HG03521 (cell line): ENCODE data around the gene IL17B.

Source experiments
- ATAC-seq: cut with Tn5 transposase; IDR thresholded peaks from one replicate; pipeline ENCODE4 v1.9.1; 2021; ENCODE audit warnings: mild to moderate bottlenecking, moderate library complexity; ENCODE audit not compliant: unreplicated experiment

IL17B gene

DNA sequence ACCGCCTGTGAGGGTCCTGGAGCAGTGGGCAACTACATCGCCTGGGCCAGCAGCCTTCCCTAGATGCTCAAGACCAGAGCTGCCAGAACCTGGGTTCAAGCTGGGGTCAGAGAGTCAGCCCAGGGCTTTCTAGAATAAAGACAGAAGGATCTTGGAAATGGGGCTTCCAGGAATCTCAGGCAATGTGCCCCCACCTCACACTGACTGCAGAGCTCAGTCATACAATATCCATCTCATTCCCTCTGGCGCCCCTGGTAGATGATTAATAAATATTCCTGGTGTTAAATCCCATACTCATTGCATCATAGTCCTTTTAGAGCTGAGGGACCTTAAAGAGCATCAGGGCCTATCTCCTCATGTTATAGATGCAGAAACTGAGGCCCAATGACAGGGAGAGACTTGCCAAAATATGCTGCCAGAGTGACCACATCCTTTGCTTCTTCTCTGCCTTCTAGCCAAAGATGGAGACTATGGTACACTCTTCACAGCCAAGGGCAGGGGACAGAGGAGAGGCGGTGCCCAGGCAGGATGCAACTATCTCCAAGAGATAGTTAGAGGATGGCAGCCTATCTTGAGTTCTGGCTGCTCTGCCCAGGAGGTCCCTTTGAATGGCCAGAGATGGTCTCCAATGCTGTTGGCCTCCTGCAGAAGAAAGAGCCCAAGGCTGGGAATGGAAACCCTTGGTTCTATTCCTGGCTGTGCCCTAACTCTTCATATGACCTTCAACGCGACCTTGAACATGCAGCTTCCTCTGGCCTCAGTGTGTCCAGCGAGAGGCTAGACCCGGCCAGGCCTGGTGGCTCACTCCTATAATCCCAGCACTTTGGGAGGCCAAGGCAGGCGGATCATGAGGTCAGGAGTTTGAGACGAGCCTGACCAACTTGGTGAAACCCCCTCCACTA is 36.2 kb upstream of the IL17B start:
- no peak for ATAC-seq

- ATAC-seq: no peak
Observed at GRCh38 chr5:149414405-149415065, 35.4 kb upstream of the IL17B start.

- ATAC-seq: no peak
Observed at GRCh38 chr5:149413477-149414210, 34.6 kb upstream of the IL17B start.

DNA sequence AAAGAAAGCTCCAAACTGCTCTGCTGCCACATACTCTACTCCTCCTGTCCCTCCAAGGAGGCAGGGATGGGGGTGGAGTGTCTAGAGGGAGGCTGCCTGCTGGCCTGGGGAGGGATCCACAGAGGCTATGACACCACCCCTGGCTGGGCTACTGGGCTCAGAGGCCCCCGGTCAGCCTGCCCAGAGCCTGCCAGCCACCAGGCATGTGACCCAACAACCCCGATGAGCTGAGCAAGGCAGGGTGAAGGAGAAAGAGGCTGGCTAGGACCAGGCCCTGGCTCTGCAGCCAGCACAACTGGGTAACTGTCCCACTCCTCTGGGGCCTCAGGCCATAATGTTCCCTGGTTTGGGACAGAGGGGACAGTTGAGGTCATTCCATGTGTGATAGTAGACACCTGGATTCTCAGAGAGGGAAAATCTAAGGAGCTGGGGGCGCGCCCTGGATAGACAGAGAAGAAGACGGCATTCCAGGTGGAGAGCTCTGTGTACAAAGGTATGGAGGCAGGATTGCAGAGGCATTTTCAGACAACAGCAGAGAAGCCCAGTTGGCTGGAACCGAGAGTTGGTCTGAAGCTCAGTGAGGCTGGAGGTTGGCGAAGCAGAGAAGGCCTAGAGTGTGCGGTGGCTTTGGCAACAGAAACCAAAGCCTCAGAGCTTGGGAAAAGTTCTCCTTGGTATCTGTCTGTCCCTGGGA is 33.8 kb upstream of the IL17B start:
- ATAC-seq: no peak

GRCh38 chr5:149411738-149412519 is 32.8 kb upstream of the IL17B start:
- ATAC-seq: no peak

DNA sequence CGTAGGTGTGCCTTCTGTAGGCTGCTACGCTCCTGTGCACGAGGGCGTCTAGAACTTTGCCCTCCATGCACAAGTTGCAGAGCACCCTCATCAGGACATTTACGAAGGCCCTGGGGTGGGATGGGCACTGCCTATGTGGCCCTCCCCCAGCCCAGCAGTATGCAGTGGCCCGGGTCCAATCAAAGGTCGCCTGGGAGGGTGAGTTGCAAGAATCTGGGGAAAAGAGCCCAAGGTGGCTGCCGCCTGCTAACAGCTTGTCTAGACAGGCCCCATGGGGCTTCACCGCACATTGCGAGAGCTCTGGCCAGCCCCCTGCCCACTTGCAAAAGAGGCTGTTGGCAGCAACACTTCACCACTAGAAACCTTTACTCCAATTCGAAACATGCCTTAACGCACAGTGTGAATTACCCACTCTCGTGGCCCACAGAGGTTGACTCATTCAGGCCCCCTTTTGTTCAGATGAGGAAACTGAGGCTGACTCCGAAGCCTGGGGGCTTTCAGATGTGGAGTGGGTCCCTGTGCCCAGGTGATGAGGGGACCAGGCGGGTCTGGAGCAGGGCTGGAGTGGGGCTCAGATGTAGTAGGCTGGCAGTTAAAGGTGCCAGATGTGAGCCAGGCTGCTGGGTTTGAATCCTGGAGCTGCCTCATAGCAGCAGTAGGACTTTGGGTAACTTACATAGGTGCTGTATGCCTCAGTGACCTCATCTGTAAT is 31.8 kb upstream of the IL17B start:
- ATAC-seq: no peak

DNA sequence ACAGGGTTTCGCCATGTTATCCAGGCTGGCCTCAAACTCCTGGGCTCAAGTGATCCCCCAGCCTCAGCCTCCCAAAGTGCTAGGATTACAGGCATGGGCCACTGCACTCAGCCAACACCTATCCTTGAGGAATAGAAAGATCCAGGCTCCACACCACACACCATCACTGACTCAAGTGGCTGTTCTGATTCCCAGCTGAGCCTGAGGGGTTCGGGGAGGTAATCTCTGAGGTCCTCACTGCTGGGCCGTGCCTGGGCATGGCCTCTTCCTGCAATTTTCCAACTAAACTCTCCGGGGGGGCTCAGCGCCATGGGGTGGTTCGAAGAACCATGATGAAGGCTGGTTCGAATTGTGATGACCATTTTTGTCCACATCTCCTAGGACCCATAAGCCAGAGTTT is 31.0 kb upstream of the IL17B start:
- ATAC-seq: no peak

DNA sequence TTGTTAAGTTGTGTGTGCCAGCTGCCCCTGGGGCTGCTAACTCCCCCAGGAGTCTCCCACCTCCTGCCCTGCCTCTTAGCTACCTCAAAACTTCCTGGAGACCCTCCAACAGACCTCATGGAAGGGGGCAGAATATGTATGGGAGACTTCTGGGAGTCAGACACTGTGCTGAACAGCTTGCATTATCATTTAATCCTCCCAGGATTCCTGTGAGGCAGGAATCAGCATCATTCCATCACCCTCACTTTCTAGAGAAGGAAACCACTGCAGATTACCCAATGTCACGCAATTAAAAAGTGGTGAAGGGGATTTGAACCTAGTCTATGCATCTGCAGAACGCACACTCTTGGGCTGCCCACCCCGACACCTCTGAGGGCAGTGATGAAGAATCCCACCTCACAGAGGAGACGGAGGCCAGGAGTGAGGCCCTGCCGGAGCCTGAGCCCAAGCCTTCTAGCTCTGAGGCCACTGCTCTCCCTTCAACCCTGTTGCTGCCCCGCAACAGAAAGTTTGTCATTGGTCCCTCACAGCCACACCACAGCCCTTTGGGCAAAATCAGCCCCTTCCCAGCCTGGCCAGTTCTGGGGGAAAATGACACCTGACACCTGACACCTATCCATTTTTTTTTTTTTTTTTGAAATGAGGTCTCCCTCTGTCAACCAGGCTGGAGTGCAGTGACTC is 30.3 kb upstream of the IL17B start:
- ATAC-seq: no peak

GRCh38 chr5:149408252-149409099 is 29.4 kb upstream of the IL17B start:
- ATAC-seq: no peak

GRCh38 chr5:149407323-149408251 is 28.5 kb upstream of the IL17B start:
- ATAC-seq: no peak

- ATAC-seq: no peak
Observed at GRCh38 chr5:149406979-149407306, 27.9 kb upstream of the IL17B start.

- ATAC-seq: no peak
Observed at GRCh38 chr5:149406203-149406978, 27.3 kb upstream of the IL17B start.

- no peak for ATAC-seq
Observed at GRCh38 chr5:149405550-149406202, 26.6 kb upstream of the IL17B start.

DNA sequence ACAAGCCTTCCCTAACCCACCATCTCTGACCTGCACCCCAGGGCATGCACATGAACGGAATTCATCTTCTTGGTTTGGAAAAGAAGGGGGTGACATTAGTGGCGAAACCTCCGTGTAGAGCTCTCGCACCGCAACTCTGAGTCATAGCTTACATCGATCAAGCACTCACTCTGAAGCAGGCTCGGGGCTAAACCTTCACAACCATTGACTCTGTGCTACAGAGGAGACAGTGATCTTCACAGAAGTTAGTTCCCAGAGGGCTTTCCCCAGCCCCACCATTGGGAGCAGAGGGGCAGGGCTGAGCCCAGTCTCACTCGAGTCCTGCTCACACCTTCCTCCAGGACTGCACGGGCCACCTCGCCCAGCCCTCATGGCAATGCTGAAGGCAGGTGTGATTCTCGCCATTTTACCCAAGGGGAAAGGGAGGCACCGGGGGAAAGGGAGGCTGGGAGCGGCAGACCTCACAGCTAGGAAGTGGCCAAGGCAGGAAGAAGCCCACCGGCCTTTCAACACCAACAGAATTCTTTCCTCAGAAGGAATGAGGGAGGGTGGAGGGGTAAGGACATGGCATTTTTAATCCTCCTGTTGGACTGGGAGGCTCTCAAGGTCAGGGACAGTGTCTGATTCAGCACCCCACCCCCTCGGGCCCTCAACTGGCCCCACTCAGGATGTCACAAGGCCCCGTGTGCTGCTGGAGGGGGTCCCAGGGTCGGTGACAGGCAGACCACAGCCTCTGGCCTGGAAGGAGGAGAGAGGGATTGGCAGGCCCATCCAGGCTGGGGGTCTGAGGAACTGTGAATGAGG is 25.9 kb upstream of the IL17B start:
- ATAC-seq: no peak
